NCI-H524 treated with DMSO at 0.1 percent for 48 hours (cell line): Measurements from ENCODE around the gene TMEM186.
"Not testable (repeated sequence)": the region's sequence is repeated elsewhere in the genome, so short reads cannot be mapped to it uniquely, and the experiment has no call there.

Experiments
- DNase-seq: peaks from one replicate; lab custom pipeline; 2025; lab: John Stamatoyannopoulos, UW

The TMEM186 gene, protein sequence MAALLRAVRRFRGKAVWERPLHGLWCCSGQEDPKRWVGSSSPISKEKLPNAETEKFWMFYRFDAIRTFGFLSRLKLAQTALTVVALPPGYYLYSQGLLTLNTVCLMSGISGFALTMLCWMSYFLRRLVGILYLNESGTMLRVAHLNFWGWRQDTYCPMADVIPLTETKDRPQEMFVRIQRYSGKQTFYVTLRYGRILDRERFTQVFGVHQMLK

DNA sequence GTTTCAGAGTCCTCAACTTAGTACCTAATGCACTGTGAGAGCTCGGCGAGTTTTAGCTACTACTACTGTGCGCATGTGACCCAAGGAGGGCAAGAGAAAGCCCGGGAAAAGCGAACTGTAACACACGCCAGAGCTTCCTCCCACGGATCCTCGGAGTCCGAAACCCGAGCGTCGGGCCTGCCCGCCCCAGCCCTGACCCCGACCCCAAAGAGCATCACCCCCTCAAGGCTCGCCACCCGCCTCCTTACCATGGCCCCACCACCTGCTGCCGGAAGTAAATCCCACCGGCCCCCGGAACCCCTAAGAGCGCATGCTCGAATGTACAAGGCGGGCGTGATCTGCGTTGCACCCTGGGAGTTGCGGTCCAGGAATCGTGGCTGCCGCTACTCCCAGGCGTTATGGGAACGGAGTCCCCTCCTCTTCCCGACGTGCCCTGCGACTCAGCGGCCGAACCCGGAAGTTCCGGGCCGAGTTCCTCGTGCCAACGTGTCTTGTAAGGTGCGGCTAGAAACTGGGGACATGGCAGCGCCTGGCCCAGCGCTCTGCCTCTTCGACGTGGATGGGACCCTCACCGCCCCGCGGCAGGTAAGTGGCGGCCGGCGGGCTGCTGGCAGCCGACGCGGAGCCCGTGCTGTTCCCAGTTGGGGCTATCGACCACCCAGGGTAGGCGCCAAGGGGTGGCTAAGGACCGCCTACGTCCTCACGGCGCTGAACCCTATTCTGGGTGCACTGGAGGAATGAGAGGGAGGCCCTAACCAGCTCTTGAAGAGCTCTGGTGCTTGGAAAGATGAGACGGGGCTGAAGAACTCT lies at the start of gene TMEM186, which contains the start of gene PMM2:
Gene TMEM186 (minus strand): TSS at position 276 of the 810 bp plus-strand sequence. CDS start 25 bp downstream, at position 251.
Gene PMM2 (plus strand): TSS at position 476 of the 810 bp plus-strand sequence. CDS start 44 bp downstream, at position 520.
- DNase-seq: peak; percentile 92

GRCh38 chr16:8847145-8847544 lies 49.7 kb upstream of the TMEM186 start:
- no peak for DNase-seq

DNA sequence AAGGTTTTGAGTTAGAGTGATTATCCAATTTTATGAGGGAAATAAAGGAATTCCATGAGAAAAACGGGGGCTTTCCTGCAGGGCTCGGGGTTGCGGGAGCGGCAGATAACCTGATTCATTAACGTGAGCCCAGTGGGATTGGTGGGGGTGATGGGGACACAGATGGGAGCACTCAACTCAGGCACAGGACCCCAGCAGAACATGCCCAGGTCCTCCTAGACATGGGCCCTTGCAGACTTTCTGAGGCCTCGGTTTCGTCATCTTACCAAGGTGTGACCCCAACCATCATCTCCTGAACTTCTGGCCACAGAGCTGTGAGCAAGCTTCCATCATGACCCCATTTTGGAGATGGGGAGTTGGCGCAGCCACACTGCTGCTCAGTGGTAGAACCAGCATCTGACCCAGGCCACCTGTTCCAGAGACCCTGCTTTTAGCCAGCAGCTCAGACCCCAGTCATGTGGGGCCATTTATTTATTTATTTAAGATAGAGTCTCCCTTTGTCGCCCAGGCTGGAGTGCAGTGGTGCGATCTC lies 49.0 kb upstream of the TMEM186 start:
- no peak for DNase-seq

DNA sequence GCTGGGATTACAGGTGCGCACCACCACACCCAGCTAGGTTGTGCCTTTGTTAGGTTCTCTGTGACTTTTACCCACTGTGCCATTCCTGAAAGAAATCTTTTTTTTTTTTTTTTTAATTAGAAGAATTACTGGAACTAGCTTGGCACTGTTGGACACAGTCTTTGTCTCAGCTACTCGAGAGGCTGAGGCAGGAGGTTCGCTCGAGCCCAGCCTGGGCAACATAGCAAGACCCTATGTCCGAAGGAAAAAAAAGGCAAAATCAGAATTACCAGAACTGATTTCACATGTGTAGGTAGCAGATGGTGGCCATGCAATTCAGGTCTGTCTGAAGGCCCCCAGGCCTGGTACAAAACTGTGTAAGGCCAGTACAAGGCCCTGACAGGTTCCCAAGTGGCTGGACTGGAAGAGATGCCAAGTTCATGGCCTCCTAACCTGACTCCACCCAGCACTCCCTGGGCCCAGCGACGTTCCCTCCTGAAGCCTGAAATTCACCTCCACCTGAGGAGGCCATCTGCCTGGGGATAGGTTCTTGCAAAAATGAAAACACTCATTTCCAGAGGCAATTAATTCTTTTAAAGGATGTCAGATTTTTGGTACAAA lies 48.4 kb upstream of the TMEM186 start:
- DNase-seq: no peak

DNA sequence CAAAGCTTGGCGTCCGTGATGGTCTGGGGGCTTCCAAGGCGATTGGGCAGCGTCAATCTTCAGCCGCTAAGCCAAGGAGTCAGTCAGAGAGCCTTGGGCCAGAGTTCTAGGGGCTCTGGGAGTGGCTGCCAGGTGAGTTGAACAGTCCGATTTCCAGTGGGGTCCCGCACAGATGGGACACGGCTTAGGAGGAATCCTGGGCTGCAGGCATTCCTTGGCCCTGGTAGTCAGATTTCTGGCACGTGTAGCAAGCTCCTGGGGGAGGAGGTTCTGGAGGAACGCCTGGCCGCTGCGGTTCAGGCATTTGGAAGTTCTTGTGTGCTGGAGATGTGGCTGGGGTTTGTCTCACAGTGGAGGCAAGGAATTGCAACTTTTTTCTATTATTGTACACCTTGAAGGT lies 45.9 kb upstream of the TMEM186 start:
- DNase-seq: not testable (repeated sequence)

DNA sequence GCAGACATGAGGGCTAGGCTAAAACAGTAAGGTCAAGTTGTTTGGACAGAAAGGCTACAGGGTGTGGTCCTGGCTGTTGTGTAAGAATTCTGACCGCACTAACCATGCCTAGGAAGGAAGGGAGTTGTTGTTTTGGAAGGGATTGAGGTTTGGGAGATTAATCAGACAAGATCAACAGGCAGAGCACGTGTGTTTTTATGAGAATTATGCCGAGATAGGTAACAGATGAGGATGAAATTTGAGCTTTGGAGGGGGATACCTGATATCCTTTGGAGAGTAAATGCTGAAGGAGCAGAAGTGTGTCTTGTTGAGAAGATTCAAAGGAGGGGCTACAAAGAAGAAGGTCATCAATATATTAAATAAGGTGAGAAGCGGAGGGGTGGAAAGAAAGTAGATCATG lies 44.6 kb upstream of the TMEM186 start:
- peak; percentile 78 for DNase-seq

DNA sequence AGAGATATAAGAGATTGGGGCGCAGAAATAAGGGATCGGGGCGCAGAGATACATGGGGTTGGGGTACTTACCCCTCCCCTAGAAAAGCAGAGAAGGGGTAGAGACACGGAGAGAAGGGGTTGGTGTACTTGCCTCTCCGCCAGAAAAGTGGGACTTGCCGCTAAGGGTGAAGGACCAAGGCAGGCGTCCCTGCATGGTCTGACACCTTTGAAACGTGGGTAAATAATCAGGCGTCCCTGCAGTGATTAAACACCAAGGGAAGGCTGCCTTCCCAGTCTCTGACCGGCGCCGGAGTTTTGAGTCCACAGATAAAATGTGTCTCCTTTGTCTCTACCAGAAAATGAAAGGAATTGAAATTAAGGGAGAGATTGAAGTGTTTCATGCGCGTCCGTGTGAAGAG lies 40.2 kb upstream of the TMEM186 start:
- DNase-seq: not testable (repeated sequence)

DNA sequence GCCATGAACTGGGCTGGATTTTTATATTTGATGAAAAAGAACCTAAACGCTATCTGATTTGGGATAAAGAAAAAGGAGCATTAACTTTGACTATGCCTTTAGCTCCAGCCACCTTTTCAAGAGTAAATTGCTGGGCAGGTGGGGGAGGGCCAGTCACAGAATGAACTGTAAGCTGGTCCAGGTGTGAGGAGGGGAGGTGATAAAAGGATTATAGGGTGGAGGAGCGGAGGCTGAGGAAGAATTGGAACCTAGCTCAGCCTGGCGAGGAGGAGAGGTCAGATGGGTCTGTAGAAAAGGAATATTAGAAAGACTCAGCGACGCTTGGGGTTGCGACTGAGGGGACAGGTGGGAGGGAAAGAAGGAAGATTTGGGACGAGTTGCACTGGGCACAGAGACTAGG lies 39.4 kb upstream of the TMEM186 start:
- not testable (repeated sequence) for DNase-seq

DNA sequence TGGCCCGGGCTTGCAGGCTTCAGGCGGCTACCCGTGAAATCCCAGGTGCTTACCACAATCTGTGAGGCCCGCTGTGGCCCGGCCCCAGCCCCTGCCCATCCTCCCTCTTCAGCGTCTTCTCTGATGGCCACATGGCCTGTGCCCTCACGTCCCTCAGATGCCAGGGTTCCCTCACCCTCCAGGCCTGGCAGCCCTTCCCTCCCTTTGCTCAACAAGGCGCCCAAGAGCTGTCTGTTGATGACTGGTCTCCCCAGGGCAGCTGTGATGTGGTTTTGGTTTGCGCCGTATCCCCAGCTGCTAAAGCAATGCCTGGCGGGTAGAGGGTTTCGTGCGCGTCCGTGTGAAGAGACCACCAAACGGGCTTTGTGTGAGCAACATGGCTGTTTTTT lies 35.3 kb upstream of the TMEM186 start:
- DNase-seq: no peak

- DNase-seq: no peak
Observed at GRCh38 chr16:8831871-8832716, 34.7 kb upstream of the TMEM186 start.

- no peak for DNase-seq
Observed at GRCh38 chr16:8831450-8831849, 34.0 kb upstream of the TMEM186 start.

DNA sequence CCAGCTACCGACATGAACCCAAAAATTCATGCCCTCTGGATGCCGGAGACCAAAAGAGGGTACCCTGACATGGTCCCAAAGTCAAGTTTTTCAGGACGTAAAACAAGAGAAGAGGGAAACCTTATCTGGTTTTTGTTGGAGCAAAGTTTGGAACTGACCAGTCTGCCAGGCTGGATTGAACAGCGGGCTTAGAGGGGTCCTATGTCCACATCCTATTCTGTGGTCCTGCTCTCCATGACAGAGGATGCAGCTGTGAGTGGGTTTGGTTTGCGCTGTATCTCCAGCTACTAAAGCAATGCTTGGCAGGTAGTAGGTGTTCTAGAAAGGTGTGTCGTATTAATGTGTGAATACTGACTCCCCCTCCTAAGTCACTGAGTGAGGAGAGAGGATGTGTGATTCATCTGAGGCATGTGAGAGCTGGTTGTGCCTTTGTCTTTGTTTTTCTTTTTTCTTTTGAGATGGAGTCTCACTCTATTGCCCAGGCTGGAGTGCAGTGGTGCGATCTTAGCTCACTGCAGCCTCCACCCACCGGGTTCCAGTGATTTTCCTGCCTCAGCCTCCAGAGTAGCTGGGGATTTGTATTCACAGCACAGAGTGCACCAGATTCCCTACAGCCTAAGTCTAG lies 31.2 kb upstream of the TMEM186 start:
- no peak for DNase-seq

DNA sequence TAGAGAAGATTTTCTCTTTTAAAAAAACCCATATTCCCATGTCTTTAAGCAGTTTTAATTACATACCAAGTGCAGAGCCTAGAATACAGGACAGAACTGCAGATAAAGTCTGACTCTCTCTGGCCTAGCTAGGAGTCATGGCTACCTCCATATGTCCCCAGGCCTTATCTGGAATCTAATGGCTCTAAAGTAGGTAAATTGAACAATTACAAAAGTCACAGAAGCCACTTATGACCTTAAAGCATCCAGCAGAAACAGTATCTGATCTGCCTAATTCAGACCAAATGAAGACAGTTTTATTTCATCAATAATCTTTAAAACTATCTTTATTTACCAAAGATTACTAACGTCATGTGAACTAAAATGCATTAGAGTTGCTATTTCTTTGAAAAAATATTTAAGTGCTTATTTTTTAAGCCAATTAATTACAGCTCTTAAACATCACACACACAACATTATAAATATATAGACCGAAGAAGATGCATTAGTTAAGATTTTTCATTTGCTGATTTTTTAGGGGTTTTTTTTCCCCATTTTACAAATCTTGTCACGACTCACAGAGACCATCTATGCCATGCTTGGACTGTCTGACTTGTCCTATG lies 28.9 kb upstream of the TMEM186 start:
- no peak for DNase-seq

DNA sequence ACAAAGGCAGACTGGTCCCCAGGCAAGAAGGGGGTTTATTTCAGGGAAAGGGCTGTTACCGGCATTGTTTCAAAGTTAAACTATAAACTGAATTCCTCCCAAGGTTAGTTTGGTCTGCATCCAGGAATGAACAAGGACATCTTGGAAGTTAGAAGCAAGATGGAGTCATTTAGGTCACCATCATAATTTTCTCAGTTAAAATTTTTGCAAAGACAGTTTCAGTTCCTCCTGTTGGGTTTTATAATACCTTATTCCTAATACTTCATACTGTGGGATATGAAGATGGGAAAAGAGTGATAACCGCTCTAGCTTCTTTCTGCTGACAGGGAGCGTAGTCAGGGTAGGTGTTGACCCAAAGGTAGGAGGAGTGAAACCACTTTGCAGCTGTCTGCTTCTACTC lies 25.0 kb upstream of the TMEM186 start:
- no peak for DNase-seq

- no peak for DNase-seq
Observed at GRCh38 chr16:8819411-8820034, 22.1 kb upstream of the TMEM186 start.

- DNase-seq: no peak
Observed at GRCh38 chr16:8818504-8819270, 21.2 kb upstream of the TMEM186 start.

- DNase-seq: no peak
Observed at GRCh38 chr16:8816967-8817655, 19.7 kb upstream of the TMEM186 start.

DNA sequence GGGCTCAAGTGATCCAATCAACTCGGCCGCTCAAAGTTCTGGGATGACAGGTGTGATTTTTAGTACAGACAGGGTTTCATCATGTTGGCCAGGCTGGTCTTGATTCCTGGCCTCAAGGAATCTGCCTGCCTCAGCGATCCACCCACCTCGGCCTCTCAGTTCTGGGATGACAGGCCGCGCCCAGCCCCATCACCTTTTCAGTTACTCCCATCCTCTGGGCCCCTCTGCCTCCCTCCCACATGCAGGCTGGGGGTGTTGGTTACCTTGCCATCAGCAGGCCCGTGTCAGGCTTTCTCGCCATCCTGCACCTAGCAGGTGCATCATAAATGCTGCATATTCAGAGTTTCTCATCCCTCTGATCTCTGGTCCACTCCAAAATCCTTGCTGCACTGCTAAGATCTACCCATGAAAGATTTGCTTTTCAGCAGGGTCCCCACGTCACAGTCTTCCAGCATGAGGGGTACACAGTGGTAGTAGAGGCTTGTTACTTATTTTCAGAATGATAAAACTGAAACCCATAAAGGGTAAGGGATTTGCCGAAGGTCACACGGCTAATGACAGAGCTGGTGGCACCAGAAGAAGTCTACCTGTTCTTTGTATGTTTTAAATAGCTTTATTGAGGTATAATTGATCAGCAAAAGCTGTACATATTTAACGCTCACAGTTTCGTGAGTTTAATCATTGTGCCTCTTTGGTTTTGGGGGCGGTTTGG lies 16.8 kb upstream of the TMEM186 start:
- DNase-seq: no peak
